HG03045 (cell line): ENCODE data around the gene OR51A7.
"Not testable (repeated sequence)": the region's sequence is repeated elsewhere in the genome, so short reads cannot be mapped to it uniquely, and the experiment has no call there.

ENCODE experiments used
- ATAC-seq: cut with Tn5 transposase; IDR thresholded peaks from one replicate; pipeline ENCODE4 v1.9.1; 2021; ENCODE audit warnings: mild to moderate bottlenecking, moderate library complexity; ENCODE audit not compliant: unreplicated experiment

The OR51A7 gene, protein sequence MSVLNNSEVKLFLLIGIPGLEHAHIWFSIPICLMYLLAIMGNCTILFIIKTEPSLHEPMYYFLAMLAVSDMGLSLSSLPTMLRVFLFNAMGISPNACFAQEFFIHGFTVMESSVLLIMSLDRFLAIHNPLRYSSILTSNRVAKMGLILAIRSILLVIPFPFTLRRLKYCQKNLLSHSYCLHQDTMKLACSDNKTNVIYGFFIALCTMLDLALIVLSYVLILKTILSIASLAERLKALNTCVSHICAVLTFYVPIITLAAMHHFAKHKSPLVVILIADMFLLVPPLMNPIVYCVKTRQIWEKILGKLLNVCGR

GRCh38 chr11:4903484-4903883 is at the start of gene OR51A7:
Gene OR51A7, plus strand, starts transcription at chr11:4903783. Its CDS starts 3,587 bp downstream, at chr11:4907370.
- ATAC-seq, result no peak

- ATAC-seq, result not testable (repeated sequence)
Measured at GRCh38 chr11:4854286-4854685, 49.3 kb upstream of the OR51A7 start.

DNA sequence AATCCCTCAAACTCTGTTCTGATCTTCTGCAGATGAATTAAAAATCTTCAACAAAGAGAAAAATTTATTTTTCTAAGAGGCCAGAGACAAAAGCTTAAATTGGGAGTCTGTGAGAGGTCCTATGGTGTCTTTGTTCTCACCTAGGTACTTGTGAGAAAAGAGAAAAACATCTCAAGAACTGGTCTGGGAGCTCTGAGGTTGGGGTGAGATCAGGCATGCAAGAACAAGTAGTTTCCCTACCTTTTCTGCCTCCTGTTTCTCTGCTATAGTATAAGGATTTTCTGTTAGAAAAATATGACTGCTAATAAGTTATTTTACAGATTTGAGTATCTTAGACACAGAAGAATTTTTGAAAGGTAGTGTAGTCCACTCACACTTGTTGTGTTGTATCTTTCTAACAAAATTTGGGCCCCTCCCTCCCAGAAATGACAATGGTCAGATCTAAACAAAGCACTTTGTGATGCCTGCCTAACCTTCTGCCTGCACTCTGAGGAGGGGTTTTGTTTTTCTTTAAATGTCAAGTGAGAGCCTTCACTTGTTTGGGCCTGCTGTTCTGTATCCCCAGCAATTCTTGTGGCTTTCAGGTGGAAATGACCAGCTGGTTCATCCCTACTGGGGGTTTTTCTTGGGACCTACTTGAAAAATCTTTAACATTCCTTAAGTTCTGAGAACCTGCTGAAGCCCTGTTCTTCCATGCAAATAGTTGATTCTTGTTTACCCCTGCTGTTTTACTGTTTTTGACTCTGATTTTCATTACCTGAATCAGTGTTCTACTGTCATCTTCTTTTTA is 40.9 kb upstream of the OR51A7 start:
- no peak for ATAC-seq

DNA sequence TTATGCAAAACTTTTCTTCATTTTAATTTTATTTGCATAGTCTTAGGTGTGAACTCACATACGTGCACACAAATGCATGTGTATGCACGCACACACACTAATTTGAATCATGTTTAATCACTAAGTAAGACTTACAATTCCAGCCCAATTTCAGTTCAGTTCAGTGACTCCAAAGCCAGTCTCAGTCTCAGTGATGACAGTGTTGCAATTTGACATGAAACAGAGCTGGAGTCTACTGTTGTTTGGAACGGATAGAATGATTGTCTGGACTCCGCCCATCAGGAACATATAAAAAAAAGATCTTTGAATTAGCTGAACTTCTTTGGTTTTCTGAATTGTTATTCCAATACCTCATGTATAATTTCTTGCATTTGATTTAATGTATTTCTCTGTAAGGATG is 39.7 kb upstream of the OR51A7 start:
- ATAC-seq, result no peak

DNA sequence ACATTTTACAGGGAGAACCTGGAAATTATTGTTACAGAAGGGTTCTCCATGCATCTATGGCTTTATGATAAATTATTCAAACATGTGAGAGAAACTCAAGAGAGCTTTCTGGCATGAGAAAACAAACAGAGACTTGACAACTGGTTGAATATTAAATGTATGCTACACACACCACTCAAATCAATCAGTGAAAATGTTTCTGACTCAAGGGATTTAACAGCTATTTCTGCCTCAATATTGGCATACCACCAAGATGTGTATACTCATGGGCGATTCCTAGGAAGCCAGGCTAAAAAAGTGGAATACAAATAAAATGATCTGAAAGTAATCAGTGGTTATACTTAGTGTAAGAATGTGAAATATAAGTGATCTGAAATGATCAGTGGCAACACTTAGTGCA is 37.7 kb upstream of the OR51A7 start:
- no peak for ATAC-seq

DNA sequence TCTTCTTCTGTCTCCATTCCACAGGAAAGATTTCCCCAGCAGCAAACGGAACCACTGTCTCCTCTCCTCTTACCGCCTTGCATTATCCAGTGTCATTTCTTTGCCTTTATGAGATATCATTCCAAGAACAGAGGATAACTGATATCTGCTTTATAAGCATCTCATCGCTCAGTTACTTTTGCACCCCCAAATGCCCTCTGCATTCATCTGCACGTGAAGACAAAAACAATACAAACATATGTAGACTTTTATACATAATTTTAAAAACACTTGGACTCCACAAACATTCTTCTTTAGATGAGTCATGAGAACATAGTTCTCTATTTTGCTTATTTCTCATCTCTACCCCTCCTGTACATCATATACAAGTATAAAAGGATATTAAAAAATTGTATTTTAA is 22.4 kb upstream of the OR51A7 start:
- ATAC-seq, result no peak

- ATAC-seq, result no peak
Measured at GRCh38 chr11:4881860-4882500, 21.6 kb upstream of the OR51A7 start, which contains the start of gene OR51T1. Gene OR51T1, plus strand, starts transcription at chr11:4881900. Its CDS starts 0 bp downstream, at chr11:4881900.

- no peak for ATAC-seq
Measured at GRCh38 chr11:4882543-4882942, 21.0 kb upstream of the OR51A7 start.

- ATAC-seq, result no peak
Measured at GRCh38 chr11:4884361-4884760, 19.2 kb upstream of the OR51A7 start.

DNA sequence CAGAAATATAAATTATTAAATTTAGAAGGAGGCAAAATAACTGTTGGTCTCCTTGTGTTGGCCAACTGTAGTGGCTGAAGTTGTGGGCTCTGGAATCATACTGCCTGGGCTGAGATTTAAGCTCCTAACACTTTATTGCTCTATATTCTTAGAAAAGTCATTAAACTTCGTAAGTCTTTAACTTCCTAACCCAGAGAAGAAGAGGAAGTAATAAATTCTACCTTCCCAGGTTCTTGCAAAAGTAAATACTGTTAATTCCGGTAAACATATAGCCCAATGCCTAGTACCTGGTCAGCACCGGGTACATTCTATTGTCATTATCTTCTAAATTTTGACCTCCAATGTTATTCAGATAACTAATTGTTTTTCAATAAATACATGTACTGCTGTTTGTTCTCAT is 17.4 kb upstream of the OR51A7 start:
- ATAC-seq, result no peak

GRCh38 chr11:4887591-4887990 is 16.0 kb upstream of the OR51A7 start:
- ATAC-seq, result no peak

DNA sequence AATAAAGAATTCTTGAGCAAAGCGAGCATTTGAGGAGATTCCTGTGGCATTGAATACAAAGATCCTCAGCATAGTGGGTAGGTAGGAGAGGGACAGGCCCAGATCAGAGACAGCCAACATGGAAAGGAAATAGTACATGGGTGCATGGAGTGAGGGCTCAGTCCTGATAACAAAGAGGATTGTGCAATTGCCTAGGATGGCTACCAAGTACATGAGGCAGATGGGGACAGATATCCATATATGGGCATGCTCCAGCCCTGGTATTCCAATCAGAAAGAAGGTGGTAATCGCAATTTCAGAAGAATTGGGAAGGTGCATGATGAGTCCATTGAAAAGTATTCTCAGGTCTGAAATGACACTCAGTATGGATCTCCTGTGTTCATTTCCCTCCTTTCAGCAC is 13.3 kb upstream of the OR51A7 start:
- no peak for ATAC-seq

- ATAC-seq, result no peak
Measured at GRCh38 chr11:4891996-4892640, 11.5 kb upstream of the OR51A7 start.

DNA sequence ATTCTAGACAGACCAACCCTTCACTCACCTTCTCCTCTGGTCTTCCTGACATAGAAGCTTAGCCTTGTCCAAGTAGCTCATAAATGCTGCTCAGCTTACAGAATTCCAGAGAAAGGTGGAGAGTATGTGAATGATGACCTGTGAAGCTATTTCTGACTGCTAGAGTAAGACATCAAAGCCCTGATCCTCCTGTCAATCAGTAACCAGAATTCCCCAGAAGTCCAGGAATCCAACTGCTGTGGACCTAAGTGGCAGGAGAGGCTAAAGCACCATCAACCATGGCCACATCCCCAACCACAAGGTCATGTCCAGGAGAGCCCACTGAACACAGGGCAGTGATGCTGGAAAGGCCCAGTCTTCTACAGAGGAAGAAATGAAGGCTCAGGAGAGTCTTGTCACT is 13.0 kb downstream of the OR51A7 start:
- ATAC-seq, result no peak

DNA sequence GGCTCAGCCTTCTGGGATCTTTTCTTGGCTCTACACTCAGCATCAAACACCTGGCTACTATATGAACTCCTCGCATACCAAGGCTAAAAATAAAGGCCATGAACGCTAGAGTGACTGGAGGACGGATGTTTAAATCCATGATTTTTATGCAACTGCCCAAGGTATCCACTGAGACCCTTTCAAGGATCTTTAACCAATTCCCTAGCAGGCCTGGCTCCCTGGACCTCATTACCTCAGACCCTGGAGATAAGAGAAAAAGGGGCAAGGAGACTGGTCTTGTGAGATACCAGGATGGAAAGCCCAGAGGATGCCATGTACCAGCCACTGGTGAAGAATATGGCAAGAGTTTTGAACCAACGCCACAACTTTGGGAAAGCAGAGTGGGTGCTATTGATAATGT is 15.7 kb downstream of the OR51A7 start, which contains the start of gene OR51G2:
Gene OR51G2 (minus strand): TSS at position 101 of the 400 bp plus-strand sequence. CDS start 3,687 bp downstream, outside the sequence.
- no peak for ATAC-seq

DNA sequence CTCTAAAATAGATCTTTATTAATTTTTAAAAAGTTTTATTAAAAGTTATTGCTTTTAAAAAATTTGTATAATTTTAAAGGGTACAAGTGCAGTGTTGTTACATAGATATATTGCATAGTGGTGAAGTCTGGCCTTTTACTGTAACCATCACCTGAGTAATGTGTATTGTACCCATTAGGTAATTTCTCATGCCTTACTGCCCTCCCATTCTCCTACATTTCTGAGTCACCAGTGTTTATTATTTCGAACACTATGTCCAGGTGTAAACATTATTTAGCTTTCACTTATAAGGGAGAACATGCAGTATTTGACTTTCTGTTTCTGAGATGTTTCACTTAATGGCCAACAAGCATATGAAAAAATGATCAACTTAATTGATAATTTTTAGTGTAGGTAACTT is 18.2 kb downstream of the OR51A7 start:
- ATAC-seq, result no peak

DNA sequence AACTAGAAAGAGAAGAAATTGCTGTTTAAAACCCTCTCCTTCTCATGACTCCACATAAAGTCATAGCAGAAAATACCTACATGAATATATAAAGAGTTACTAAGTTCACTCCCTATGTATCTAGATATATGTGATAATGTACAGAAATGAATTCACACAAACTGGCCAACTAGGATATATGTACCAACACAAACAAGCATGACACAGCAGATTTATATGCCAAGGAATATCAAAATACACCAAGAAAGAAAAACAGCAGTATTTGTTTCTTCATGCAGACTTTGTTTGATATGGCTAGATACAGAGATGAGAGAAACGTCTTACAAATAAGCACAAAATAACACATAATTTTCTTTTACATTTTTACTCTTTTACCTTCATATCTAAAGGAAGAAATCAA is 18.7 kb downstream of the OR51A7 start:
- ATAC-seq, result no peak

DNA sequence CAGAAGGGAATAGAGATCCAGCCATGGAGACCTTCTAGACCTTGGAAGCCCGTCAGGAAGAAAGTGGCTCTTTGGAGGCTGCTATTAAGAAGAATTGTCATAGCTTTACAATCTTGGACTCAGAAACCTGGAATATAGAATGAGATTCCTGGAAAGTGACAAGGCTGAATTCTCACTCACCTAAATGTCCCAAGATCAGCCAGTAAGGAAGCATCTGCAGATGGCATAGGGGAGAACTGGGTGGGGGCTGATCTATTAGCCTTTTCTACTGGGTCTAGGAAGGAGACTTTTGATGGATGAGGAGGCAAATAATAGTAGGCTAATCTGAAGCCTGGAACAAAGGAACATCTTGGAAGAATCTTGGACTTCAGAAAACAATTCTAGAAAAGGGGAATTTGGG is 20.7 kb downstream of the OR51A7 start, which contains the start of gene OR51G1:
Gene OR51G1 (minus strand): TSS at position 101 of the 400 bp plus-strand sequence. CDS start 0 bp downstream, at position 101.
- no peak for ATAC-seq

DNA sequence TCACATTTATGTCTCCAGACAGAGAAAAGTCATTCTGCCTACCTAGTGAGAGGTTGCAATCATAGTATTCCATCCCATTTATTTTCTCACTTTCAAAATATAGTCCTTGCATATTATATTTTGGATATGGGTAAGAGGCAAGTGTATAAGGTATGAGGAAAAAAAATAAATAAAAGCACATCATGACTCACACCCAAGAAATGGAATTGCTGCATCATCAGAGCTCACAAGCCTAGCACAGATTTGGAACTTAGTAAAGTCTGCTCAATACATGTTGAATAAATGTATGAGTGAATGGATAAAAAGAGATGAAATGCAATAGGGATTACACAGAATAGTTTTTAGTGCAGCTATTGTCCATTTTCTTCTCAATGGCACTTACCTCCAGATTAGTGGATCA is 23.0 kb downstream of the OR51A7 start:
- ATAC-seq, result no peak

DNA sequence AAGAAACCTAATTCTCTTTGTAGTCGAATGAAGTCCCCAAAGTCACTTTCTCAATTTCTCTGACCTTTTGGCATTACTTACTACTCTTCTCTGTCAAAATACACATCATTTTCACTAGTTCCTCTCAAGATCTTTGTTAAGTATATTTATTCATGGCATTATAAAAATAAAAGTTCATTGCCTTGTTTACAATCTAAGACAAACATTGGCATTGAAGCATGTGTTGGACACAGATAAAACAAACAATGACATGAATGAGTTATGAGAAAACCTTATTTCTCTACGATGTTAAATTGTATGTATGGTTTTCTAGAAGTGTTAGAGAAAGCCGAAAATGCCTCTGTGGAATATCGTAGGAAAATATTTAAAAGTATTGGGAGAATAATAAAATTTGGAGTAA is 29.2 kb downstream of the OR51A7 start:
- ATAC-seq, result no peak

DNA sequence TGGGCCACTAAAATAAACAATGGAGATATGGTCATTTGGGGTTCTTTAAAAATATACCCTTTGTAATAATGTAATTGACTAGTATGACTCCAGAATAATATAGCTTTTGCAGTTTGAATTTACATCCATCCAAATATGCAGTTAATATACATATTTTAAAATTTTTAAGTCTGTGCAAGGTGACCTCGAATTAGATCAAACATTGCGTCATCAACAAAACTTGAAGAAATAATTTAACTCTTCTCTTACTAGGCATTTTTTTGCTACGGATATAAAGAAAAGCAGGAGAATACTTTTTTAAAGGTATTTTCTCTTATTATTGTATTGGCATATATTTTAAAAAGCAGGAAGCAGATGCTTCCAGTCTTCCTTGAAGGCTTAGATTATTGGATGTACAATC is 33.2 kb downstream of the OR51A7 start:
- no peak for ATAC-seq
